GM10266 (cell line): Measurements from ENCODE around the gene C9orf152.
"Not testable (repeated sequence)": the region's sequence is repeated elsewhere in the genome, so short reads cannot be mapped to it uniquely, and the experiment has no call there.

Experiments used
- DNase-seq: peaks from one replicate; pipeline ENCODE4 v3.0.0; 2012; ENCODE audit errors: extremely low spot score
- CTCF ChIP-seq: IDR thresholded peaks from 2 replicates; pipeline ENCODE4 v1.5.1; 2012; ENCODE audit warnings: mild to moderate bottlenecking, low read depth; ENCODE audit not compliant: control insufficient read depth, insufficient read depth; ENCODE audit errors: missing control alignments

C9orf152 gene

DNA sequence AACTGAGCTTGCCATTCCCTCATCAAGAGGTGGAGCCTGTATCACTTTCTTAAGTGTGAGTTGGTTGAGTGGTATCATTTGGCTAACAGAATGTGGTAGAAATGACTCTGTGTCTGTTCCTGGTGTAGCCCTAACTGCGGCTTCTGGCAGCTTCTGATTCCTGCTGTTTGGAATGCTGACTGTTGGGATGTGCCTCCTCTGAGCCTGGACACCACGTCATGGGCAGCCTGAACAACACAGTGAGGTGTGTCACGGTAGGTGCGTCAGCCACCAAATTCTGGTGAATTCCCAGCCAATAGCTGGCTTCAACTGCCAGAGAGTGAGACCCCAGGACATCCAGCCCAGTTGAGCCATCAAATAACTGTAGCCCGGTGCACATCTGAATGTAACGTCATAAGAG lies 6.1 kb upstream of the C9orf152 start:
- no peak for TF ChIP-seq CTCF
- DNase-seq: no peak

DNA sequence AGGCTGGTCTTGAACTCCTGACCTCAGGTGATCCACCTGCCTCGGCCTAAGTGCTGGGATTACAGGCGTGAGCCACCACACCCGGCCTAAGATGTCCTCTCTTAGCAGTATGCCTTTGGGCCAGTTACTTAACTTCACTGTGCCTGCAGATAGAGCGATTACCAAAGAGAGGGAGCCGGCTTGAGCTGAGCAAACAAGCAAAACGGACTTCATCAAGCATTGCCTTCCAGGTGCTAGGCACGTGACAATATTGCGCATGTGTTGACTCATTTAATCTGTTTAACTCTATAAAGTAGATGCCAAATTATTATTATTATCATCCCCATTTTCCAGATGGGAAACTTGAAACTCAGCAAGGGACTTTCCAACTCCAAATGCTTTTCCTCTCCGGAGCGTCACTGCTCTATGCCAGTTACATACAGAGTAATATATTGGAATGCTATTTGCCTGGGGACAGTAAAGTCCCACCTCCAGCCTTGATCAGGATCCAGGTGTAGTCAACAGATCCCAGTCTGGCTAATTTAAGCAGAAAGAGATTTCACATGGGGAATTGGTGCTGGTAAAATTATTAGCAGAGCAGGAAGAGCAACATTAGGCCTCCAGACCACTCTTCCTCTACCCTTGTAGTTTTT lies 5.6 kb upstream of the C9orf152 start:
- no peak for TF ChIP-seq CTCF
- DNase-seq: no peak

GRCh38 chr9:110207071-110207641 lies 803 bp downstream of the C9orf152 start:
- no peak for TF ChIP-seq CTCF
- DNase-seq: no peak

DNA sequence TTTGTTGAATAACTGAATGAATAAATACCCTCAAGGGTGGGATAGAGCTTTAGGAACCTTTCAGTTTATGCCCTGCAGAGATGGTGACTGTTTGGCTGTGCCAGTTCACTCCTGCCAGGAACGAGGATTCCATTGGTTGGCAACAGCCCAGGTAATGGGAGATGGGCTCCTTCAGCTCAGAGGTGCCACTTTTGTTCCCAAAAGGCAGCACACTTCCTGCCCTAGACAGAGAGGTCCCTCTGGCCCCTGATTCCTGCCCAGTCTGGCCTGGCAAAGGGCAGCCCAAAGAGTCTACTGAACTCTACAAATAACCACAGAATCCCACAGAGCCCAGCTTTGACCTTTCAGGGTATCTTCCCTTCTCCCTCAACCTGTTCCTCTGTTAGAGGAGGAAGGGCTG lies 1.6 kb downstream of the C9orf152 start:
- no peak for TF ChIP-seq CTCF
- DNase-seq: no peak

- not testable (repeated sequence) for DNase-seq
Observed at GRCh38 chr9:110205612-110206011, 2.3 kb downstream of the C9orf152 start.

DNA sequence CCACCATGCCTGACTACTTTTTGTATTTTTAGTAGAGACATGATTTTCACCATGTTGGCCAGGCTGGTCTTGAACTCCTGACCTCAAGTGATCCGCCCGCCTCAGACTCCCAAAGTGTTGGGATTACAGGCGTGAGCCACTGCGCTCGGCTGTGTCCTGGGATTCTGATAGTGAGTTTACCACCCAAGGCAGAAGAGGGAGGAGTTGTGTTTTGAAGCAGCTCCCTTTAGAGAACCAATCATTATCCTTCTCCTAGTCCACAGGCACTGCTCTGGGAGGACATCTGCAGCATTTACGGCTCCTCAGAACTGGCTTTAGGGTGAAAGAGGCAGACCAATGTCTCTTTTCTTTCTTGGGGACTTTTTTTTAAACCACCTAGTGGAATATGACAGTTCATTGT lies 5.7 kb downstream of the C9orf152 start:
- TF ChIP-seq CTCF: no peak
- no peak for DNase-seq

- DNase-seq: no peak
- TF ChIP-seq CTCF: no peak
Observed at GRCh38 chr9:110199643-110200042, 8.3 kb downstream of the C9orf152 start.

DNA sequence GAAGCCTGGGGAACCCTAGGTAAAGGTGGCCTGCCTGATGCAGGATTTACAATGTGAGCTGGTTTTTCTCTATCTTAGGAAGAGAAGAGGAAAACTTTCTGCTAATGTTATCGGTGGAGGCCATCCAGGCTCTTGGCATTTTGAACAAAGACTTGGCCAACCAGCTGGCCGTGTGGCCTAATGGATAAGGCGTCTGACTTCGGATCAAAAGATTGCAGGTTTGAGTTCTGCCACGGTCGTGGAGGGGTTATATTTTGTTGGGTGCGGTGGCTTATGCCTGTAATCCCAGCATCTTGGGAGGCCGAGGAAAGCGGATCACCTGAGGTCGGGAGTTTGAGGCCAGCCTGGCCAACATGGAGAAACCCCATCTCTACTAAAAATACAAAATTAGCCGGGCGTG lies 9.6 kb downstream of the C9orf152 start:
- no peak for TF ChIP-seq CTCF
- no peak for DNase-seq
